Bone marrow (tissue), 2 donors: ENCODE data around the gene SOX13.
A peak's percentile ranks its signal among the peaks of the same experiment; 100 is the strongest.
"Not testable (repeated sequence)": the region's sequence is repeated elsewhere in the genome, so short reads cannot be mapped to it uniquely, and the experiment has no call there.

Source experiments
- DNase-seq, 2 donors: peaks; one replicate each; lab custom pipeline; 2025; lab: John Stamatoyannopoulos, UW

SOX13 gene

GRCh38 chr1:204087893-204088528 is 15.1 kb downstream of the SOX13 start:
- DNase-seq = no peak

DNA sequence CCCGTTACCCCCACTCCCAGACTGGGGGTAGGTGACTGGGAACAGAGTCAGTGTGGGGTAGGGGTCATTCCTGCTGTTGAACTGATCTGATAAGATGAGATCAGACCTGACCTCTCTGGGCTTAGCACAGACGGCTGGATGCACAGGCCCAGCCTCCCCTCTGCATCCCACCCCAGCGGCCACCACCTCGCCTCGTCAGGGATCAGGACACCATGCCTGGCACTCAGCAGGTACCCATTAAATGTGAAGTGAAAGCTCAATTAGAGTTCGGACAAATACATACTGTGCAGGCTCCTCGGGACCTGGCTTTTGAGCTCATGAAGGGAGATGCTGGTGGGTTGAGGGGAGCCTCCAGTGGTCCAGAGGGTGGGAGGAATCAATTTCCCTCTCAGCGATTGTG is 15.7 kb downstream of the SOX13 start:
- no peak for DNase-seq

DNA sequence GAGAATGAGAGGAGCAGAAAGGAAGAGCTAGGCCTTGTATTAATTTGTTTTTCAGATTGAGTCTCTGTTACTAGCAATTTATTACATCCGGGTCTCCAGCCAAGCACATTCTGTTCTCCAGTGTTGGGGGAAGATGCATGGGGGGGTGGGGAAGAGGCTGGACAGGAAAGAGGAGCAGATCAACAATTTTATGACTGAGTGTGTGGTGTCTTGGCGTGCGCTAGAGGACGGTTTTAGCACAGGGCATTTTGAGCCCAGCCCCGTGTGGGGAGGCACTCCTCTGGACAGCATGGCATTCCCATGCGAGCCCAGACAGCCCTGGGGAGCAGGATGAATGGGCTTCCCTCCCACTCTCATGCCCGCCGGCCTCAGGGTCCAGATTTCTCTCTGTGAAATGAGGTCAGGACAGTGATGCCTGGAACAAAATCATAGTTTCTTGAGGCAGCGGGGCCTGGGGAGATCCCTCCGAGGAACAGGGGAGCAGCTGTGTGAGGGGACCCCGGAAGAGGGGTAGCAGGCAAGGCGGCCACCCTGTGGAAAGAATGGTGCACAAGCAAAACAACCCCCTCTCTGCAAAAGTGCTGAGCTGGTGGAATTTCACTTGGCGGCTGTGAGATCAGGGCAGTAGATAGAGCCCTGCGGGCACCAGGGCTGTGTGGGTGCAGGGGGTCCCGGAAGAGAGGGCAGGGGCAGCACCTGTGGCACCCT is 16.3 kb downstream of the SOX13 start:
- no peak for DNase-seq

DNA sequence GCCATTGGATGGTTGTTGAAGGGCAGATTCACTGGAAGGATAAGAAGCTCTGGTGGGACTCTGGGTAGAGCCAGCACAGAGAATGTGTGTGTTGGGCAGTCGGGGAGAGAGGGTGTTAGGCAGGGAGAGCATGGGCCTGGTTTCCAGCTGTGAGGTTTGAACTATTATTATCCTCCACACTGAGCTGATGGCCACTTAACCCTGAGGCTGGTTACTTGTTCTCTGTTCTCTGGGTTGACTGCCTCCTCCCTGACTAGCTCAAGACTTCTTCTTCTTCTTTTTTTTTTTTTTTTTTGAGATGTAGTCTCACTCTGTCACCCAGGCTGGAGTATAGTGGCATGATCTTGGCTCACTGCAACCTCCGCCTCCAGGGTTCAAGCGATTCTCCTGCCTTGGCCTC is 17.2 kb downstream of the SOX13 start:
- not testable (repeated sequence) for DNase-seq

GRCh38 chr1:204091066-204091465 is 18.2 kb downstream of the SOX13 start:
- no peak for DNase-seq

DNA sequence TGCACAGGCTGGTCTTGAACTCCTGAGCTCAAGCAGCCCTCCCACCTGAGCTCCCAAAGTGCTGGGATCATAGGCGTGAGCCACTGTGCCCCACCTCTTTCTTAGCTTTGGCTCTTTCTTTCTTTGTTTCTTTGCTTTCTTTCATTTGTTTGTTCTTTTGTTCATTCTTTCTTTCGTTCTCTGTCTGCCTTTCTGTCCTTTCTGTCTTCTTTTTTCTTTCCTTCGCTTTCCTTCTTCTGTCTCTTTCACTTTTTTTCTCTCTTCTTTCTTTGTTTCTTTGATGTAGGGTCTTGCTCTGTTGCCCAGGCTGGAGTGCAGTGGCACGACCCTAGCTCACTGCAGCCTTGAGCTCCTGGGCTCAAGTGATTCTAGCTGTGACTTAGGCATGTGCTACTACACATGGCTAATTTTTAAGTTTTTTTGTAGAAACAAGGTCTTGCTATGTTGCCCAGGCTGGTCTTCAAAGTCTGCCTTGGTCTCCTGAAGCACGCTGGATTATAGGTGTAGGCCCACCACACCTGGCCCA is 18.9 kb downstream of the SOX13 start:
- DNase-seq = no peak

DNA sequence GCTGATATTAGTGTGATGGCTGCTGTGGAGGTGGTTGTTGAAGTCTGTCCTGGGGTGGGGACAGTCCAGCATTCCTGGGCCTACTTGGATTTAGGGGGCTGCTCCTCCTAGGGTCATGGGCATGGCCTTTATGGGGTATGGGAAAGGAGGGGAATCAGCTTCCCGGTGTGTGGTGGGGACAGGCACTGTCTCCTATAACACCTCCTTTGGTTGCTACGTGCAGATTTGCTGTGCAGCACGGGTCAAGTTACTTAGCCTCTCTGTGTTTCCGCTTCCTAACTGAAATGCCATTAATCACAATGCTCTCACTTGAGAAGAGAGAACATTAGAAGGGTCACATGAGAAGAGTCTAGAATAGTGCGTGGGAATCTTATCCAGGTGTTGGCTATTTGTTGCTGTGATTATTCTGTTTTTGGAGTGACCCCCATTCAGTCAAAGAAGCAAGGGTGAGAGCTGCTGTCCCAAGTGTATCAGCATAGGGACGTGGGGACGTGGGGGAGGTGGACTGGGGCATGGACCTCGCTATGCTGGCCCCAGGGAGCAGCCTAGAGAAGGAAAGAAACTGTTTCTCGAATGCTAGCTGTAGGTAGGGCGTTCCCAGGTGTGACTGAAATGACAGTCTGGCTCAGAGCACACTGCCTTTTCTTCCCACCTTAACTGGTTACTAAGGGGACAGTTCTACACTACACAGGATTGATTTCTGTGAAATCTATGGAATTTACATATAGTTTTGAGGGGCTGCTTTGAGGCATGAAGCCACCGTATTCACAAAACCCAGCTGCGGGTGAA is 19.9 kb downstream of the SOX13 start:
- DNase-seq = no peak

- DNase-seq = no peak
Measured at GRCh38 chr1:204093421-204093717, 20.5 kb downstream of the SOX13 start.

GRCh38 chr1:204093781-204094180 is 20.9 kb downstream of the SOX13 start:
- DNase-seq = no peak

DNA sequence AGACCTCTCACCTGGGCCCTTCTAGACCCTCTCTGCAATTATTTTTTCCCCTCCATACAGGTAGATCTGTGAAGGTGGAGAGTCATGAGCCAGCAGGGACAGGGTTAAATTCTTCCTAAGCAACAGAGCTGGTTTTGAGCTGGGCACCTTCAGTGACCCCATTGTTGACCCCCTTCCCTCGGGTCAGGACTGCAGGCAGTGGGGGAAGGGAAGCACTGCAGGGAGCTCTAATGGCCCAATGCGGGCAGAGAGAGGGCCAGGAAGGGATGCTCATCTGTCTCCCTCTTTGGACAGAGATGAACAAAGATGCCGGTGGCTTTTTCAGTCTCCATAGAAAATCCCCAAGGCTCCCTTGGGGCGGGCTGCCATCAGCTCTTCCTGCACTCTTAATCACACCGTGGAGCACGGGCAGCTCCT is 21.4 kb downstream of the SOX13 start:
- no peak for DNase-seq

DNA sequence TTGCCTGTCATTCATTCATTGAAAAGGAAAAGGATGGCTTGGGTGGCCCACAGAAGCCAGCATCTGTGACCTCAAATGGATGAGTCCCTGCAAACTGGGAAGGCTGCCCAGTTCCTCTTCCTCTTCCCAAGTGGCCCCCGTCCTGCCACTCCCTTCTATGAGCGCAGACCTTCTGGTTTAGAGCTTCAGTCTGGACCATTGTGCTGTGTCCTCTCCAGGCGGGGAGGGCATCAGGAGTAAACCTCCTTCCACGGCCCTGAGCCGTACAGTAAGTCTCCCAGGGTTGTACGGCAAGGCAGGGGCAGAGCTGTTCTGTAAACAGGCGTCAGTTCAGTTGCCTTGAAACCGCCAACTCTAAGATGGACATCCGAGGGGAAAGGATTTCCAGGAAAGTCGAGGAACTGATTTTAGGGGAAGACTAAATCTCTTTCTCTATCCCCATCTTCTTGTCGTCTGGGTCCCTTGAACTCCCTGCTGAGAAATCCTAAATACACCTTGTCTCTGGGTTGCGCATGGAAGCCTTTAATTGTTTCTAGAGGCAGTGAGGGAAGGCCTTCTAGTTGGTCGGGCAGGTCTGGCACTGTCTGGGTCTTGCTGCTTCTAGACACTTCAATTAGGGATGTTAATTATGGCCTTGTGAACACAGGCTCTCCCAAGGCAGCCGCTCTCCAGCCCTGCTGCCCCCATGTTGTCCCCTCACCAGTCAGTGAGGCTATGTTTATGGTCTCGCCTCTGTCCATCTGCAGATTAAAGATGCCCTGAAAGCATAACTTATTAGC is 22.1 kb downstream of the SOX13 start:
- DNase-seq = no peak

- no peak for DNase-seq
Measured at GRCh38 chr1:204096931-204097330, 24.0 kb downstream of the SOX13 start.

GRCh38 chr1:204098683-204099082 is 25.8 kb downstream of the SOX13 start:
- DNase-seq = no peak

DNA sequence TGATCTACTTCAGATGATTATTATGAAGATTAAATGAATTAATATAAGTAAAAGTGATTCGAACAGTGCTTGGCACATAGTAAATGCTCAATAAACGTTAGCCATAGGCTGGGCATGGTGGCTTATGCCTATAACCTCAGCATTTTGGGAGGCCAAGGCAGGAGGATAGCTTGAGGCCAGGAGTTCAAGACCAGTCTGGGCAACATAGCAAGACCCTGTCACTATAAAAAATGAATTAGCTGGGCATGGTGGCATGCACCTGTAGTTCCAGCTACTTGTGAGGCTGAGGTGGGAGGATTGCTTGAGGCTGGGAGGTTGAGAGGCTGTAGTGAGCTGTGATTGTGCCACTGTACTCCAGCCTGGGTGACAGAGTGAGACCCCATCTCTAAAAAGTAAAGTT is 26.8 kb downstream of the SOX13 start:
- DNase-seq = not testable (repeated sequence)

DNA sequence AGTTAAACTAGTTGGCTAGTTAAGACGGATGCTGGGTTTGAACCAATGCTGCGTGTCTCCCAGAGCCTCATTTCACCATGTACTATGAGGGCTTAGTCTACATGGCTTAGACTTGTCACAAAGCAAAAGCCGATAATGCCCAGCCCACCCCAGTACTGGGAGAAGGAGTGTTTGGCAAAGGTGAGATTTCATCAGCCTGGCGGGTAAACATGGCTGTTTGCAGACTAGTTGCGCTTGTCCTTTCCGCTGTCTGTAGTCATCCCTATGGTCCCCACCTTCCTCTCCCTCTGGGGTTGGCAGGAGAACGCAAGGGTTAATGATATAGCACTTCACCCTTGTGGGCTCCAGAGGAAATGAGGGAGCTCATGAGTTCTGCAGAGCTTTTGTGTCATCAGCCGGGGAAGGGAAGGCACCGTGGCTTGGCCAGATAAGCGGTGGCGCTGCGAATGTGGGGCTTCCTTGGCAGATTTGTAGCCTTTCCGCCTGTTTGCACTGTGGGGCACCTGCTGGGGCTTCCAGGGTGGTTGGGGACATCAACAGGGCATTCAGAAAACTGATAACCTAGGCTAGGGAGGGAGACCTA is 29.2 kb downstream of the SOX13 start:
- DNase-seq = peak in 1 of 2 donors; percentile 77

DNA sequence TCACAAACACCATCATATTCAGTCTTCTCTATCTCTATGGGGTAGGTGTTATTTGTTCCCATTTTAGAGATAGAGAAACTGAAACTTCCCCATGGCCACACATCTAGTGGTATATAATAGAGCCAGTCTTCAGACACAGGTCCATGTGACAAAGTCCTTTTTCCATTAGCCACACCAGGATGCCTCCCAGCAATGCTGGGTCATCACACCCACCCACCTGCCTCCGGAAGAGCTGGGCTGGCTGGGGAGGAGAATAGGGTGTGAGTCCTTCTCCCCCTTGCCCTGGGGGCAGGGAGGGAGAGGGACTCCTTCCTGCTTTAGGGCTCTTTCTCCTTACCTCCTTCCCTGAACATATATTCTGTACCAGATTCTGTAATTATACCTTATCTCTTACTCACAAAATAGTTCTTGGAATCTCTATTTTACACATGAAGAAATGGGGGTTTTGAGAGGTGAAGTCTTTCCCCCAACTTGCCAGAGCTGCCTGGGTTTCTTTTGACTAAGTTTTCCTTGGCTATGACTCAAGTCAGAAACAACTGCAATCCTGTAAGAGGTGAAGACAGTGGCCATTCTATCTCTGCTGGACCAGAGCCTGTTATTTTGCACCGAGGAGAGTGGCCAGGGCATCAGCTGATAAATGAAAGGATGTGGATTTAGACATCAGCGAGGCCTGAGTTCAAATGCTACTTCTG is 30.0 kb downstream of the SOX13 start:
- no peak for DNase-seq

DNA sequence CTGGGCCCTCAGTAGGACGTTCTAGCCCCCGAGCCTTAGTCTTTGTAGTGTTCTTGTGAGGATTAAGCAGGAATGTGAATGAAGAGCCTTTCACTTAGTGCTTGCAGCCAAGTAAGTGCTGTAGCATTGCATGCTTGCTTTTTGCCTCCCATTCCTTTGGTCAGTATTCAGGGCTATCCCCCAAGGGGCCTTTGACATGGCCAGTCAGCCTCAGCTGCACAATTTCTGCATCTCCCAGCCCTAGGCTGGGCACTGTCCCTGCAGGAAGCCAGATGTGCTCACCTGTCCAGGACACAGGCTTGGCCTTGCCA is 30.5 kb downstream of the SOX13 start:
- no peak for DNase-seq

- DNase-seq = peak in 1 of 2 donors; percentile 93
Measured at GRCh38 chr1:204104331-204105130, 31.6 kb downstream of the SOX13 start.

DNA sequence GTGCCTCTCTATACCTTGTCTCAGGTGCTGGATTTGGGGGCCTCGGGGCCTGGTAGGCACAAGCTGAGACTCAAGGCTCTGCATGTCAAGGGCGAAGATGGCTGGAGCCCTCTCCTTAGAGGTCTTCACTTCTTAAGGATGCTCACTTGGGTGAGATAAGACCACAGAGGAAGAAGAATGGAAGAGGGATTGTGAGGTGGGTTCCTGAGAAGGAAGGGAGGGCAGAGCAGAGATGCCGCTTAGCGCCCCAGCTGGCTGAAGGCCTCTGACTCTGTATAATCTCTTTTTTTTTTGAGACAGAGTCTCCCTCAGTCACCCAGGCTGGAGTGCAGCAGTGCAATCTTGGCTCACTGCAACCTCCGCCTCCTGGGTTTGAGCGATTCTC is 32.2 kb downstream of the SOX13 start:
- DNase-seq = peak in 1 of 2 donors; percentile 69

GRCh38 chr1:204106825-204107224 is 33.9 kb downstream of the SOX13 start:
- DNase-seq = no peak

GRCh38 chr1:204107892-204108291 is 35.0 kb downstream of the SOX13 start:
- no peak for DNase-seq
